ENCODE results near the gene PIGQ. TPM values are rescaled to one million over a fixed set of nuclear protein-coding genes. Genes with fewer than 3 reads are reported as not detected.

The PIGQ gene
- total and polyA plus RNA-seq, 8 donors = 14.3 to 217 (median 48.2) TPM

DNA sequence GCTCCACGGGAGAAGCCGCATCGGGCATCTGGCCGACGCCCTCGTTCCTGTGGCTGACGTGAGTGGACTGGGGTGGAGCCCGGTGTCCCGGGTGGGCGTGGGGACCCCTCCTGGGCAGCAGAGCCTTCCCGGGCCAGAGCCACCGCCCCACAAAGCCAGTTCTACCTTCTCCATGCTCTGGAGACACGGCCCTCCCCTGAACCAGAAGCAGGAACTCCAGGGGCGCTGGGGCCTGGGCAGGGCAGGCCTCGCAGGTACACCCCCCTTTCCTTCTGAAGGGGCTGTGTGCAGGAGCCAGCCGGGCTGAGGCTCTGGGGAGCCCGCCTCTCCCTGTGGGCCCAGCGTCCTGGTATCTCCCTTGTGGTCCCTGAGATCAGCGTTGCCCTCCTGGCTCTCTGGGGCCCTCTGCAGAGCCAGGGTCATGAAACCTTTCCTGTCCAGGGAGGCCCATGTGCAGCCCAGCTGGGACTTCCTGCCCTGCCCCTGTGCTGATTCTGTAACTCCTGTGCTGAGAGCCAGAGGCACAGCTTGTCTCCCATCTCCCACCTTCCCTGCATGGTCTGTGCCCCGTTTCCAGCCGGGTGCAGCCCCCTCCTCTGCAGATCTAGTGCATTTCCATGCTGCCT lies 6.5 kb downstream of the PIGQ start:
- no peak overlapping the region for H3K4me3 ChIP-seq
- peaks cover 0 to 39% (median 27%) of the 10 kb centered on the region in 4 donors for H3K4me1 ChIP-seq
- DNase-seq = no peak
- peaks cover 11 to 54% (median 41%) of the 10 kb centered on the region in 4 donors for H3K36me3 ChIP-seq
- H3K27me3 ChIP-seq = no peaks in the 10 kb centered on the region
- TF ChIP-seq, protein P1, sequence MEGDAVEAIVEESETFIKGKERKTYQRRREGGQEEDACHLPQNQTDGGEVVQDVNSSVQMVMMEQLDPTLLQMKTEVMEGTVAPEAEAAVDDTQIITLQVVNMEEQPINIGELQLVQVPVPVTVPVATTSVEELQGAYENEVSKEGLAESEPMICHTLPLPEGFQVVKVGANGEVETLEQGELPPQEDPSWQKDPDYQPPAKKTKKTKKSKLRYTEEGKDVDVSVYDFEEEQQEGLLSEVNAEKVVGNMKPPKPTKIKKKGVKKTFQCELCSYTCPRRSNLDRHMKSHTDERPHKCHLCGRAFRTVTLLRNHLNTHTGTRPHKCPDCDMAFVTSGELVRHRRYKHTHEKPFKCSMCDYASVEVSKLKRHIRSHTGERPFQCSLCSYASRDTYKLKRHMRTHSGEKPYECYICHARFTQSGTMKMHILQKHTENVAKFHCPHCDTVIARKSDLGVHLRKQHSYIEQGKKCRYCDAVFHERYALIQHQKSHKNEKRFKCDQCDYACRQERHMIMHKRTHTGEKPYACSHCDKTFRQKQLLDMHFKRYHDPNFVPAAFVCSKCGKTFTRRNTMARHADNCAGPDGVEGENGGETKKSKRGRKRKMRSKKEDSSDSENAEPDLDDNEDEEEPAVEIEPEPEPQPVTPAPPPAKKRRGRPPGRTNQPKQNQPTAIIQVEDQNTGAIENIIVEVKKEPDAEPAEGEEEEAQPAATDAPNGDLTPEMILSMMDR (IDR thresholded peaks at IDR 0.05) = no peak
- TF ChIP-seq POLR2AphosphoS5 (IDR thresholded peaks at IDR 0.05) = no peak
- TF ChIP-seq POLR2A (IDR thresholded peaks at IDR 0.05) = no peak
- TF ChIP-seq EP300 (IDR thresholded peaks at IDR 0.05) = no peak
- WGBS, 5 donors = 64 to 85% (median 74%) methylated on average over 14 to 21 of the region's 21 CpGs
- no peaks in the 10 kb centered on the region for H3K9me3 ChIP-seq
- H3K27ac ChIP-seq = no peak overlapping the region
- intact Hi-C loops (cut with DNase I; ENCODE audit: low total_unique reads) = loop anchor here (10.0 kb wide), 1 partner anchor 78 kb away; no protein-coding TSS in a partner anchor

DNA sequence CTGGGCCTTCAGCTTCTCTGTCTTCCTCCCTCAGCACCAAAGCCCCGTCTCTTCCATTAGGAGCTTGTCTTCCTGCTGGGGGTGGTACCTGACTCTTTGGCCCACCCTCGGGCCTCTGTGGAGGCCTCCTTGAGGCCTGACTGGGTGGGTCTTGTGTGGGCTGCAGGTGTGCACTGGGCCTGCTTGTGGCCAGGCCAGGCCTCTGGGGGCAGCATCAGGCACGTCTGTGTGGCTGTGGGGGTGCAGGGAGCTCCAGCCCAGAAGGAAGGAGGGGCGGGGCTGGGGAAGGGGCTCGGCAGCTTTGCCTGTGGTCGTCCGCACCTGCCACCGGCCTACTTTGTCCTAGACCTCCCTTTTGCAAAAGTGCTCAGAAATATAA lies 7.0 kb downstream of the PIGQ start:
- intact Hi-C loops (cut with DNase I; ENCODE audit: low total_unique reads) = loop anchor here (10.0 kb wide), 1 partner anchor 78 kb away; no protein-coding TSS in a partner anchor
- no peak for DNase-seq

DNA sequence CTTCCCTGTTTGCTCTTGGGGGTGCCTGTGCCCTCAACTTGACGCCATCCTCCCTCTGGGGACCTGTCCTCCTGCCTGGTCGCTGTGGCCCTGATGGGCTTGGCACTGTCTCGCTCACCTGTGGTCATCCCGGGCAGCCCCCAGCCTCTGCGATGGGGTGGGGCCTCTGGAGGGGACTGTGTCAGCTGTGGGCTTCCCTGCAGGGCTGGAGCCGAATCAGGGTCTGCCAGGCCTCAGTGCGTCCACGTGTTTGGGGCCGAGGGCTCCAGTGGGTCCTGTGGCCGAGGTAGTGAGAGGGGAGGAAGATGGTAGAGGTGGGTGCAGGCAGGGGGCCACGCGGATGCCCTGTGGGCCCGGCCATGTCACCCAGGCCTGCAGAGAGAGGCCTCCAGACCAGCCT lies 8.0 kb downstream of the PIGQ start:
- Histone ChIP-seq H3K36me3 (peaks cover 11 to 56% (median 39%) of the 10 kb centered on the region in 4 donors), H3K4me3 (no peak overlapping the region), H3K27ac (no peak overlapping the region), H3K4me1 (peaks cover 0 to 37% (median 25%) of the 10 kb centered on the region in 4 donors), H3K9me3 (no peaks in the 10 kb centered on the region), H3K27me3 (no peaks in the 10 kb centered on the region)
- DNase-seq = no peak
- TF ChIP-seq POLR2A (IDR thresholded peaks at IDR 0.05) (no peak), EP300 (IDR thresholded peaks at IDR 0.05) (no peak), POLR2AphosphoS5 (IDR thresholded peaks at IDR 0.05) (no peak)
- TF ChIP-seq, protein P1 (IDR thresholded peaks at IDR 0.05) = no peak
- intact Hi-C loops (cut with DNase I; ENCODE audit: low total_unique reads) = loop anchor here (10.0 kb wide), 1 partner anchor 77 kb away; no protein-coding TSS in a partner anchor
- WGBS, 5 donors = 81 to 97% (median 92%) methylated on average over 6 to 13 of the region's 13 CpGs

More for the DNA sequence above, 7.0 kb downstream of the PIGQ start:
- Histone ChIP-seq H3K27ac (no peak overlapping the region), H3K4me1 (peaks cover 0 to 39% (median 25%) of the 10 kb centered on the region in 4 donors), H3K27me3 (no peaks in the 10 kb centered on the region), H3K9me3 (no peaks in the 10 kb centered on the region), H3K4me3 (no peak overlapping the region), H3K36me3 (peaks cover 11 to 55% (median 42%) of the 10 kb centered on the region in 4 donors)
- 36 to 52% (median 41%) methylated on average over 8 of the region's 8 CpGs for WGBS, 5 donors
- TF ChIP-seq POLR2A (IDR thresholded peaks at IDR 0.05) = no peak
- TF ChIP-seq, protein P1 (IDR thresholded peaks at IDR 0.05) = no peak
- TF ChIP-seq EP300 (IDR thresholded peaks at IDR 0.05) = no peak
- no peak for TF ChIP-seq POLR2AphosphoS5 (IDR thresholded peaks at IDR 0.05)

- Histone ChIP-seq H3K4me1 (peaks cover 0 to 36% (median 30%) of the 10 kb centered on the region in 4 donors), H3K27ac (no peak overlapping the region), H3K9me3 (no peaks in the 10 kb centered on the region), H3K4me3 (peak overlapping the region in 2 of 4 donors; percentile 32 to 34), H3K36me3 (peaks cover 11 to 59% (median 42%) of the 10 kb centered on the region in 4 donors), H3K27me3 (no peaks in the 10 kb centered on the region)
- no peak for TF ChIP-seq EP300 (IDR thresholded peaks at IDR 0.05)
- intact Hi-C loops (cut with DNase I; ENCODE audit: low total_unique reads) = loop anchor here (10.0 kb wide), 1 partner anchor 76 kb away; no protein-coding TSS in a partner anchor
- 81 to 89% (median 83%) methylated on average over 8 to 24 of the region's 24 CpGs for WGBS, 5 donors
- no peak for DNase-seq
Observed at GRCh38 chr16:578232-578869, 8.6 kb downstream of the PIGQ start.
